HuH-7.5 (cell line): ENCODE results near the gene EMILIN3.

ENCODE experiments used
- DNase-seq: peaks from one replicate; pipeline ENCODE4 v3.0.0; 2011; ENCODE audit warnings: low spot score

EMILIN3 gene

GRCh38 chr20:41391587-41392001 lies 25.0 kb upstream of the EMILIN3 start:
- no peak for DNase-seq

GRCh38 chr20:41390889-41391288 lies 24.3 kb upstream of the EMILIN3 start:
- DNase-seq: no peak

- no peak for DNase-seq
Observed at GRCh38 chr20:41387444-41387851, 20.8 kb upstream of the EMILIN3 start.

GRCh38 chr20:41386502-41387427 lies 20.1 kb upstream of the EMILIN3 start:
- DNase-seq: no peak

GRCh38 chr20:41382791-41383305 lies 16.2 kb upstream of the EMILIN3 start:
- no peak for DNase-seq

GRCh38 chr20:41380551-41381193 lies 14.1 kb upstream of the EMILIN3 start:
- no peak for DNase-seq

GRCh38 chr20:41379551-41379950 lies 12.9 kb upstream of the EMILIN3 start:
- no peak for DNase-seq

GRCh38 chr20:41377275-41377674 lies 10.7 kb upstream of the EMILIN3 start:
- no peak for DNase-seq

- DNase-seq: no peak
Observed at GRCh38 chr20:41376349-41376748, 9.7 kb upstream of the EMILIN3 start.

GRCh38 chr20:41375846-41376245 lies 9.2 kb upstream of the EMILIN3 start:
- no peak for DNase-seq

- no peak for DNase-seq
Observed at GRCh38 chr20:41373931-41374920, 7.6 kb upstream of the EMILIN3 start.

GRCh38 chr20:41373251-41373783 lies 6.7 kb upstream of the EMILIN3 start:
- no peak for DNase-seq

GRCh38 chr20:41371371-41371770 lies 4.8 kb upstream of the EMILIN3 start:
- DNase-seq: no peak

- no peak for DNase-seq
Observed at GRCh38 chr20:41370176-41370575, 3.6 kb upstream of the EMILIN3 start.

- DNase-seq: no peak
Observed at GRCh38 chr20:41369673-41370072, 3.1 kb upstream of the EMILIN3 start.

GRCh38 chr20:41367956-41368355 lies 1.3 kb upstream of the EMILIN3 start:
- DNase-seq: no peak

GRCh38 chr20:41367393-41367695 lies 726 bp upstream of the EMILIN3 start:
- DNase-seq: no peak

- DNase-seq: no peak
Observed at GRCh38 chr20:41365777-41366545, 657 bp downstream of the EMILIN3 start.

- DNase-seq: no peak
Observed at GRCh38 chr20:41364967-41365765, 1.5 kb downstream of the EMILIN3 start.

- no peak for DNase-seq
Observed at GRCh38 chr20:41364236-41364855, 2.3 kb downstream of the EMILIN3 start.
